A172 (cell line): Measurements from ENCODE around the gene CREB3L2. TPM values are rescaled to one million over a fixed set of nuclear protein-coding genes. Genes with fewer than 3 reads are reported as not detected.
"Not testable (repeated sequence)": the region's sequence is repeated elsewhere in the genome, so short reads cannot be mapped to it uniquely, and the experiment has no call there.

ENCODE experiments used
- DNase-seq: peaks from one replicate; pipeline ENCODE4 v3.0.0-alpha.2; 2015; ENCODE audit warnings: low spot score
- total RNA-seq: library from RNA; depleted of rRNA; stranded (reverse); fragments of >200 nt; shearing (Covaris generic); gene quantifications from 2 replicates; pipeline ENCODE4 v1.2.3, GENCODE V29; 2014

CREB3L2 gene
- total RNA-seq, 1 experiment from 2014 or later = 5.5 TPM

GRCh38 chr7:137987968-137988367, 13.9 kb downstream of the CREB3L2 start:
- DNase-seq = no peak

- no peak for DNase-seq
Measured at GRCh38 chr7:137987563-137987962, 14.3 kb downstream of the CREB3L2 start.

GRCh38 chr7:137987018-137987349, 14.9 kb downstream of the CREB3L2 start:
- no peak for DNase-seq

- DNase-seq = no peak
Measured at GRCh38 chr7:137986252-137987017, 15.5 kb downstream of the CREB3L2 start.

GRCh38 chr7:137985897-137986251, 16.0 kb downstream of the CREB3L2 start:
- no peak for DNase-seq

- no peak for DNase-seq
Measured at GRCh38 chr7:137985253-137985896, 16.5 kb downstream of the CREB3L2 start.

- DNase-seq = no peak
Measured at GRCh38 chr7:137984181-137985041, 17.5 kb downstream of the CREB3L2 start.

GRCh38 chr7:137983323-137984008, 18.4 kb downstream of the CREB3L2 start:
- no peak for DNase-seq

GRCh38 chr7:137982394-137982793, 19.5 kb downstream of the CREB3L2 start:
- not testable (repeated sequence) for DNase-seq

GRCh38 chr7:137981668-137982067, 20.2 kb downstream of the CREB3L2 start:
- no peak for DNase-seq

- no peak for DNase-seq
Measured at GRCh38 chr7:137981175-137981574, 20.7 kb downstream of the CREB3L2 start.

- DNase-seq = no peak
Measured at GRCh38 chr7:137980308-137980707, 21.6 kb downstream of the CREB3L2 start.

- peak; percentile 95 for DNase-seq
Measured at GRCh38 chr7:137978464-137979237, 23.2 kb downstream of the CREB3L2 start.

GRCh38 chr7:137977173-137977572, 24.7 kb downstream of the CREB3L2 start:
- DNase-seq = no peak

- DNase-seq = no peak
Measured at GRCh38 chr7:137976696-137977095, 25.2 kb downstream of the CREB3L2 start.

GRCh38 chr7:137976232-137976631, 25.7 kb downstream of the CREB3L2 start:
- no peak for DNase-seq

- DNase-seq = no peak
Measured at GRCh38 chr7:137975768-137976167, 26.1 kb downstream of the CREB3L2 start.

GRCh38 chr7:137975221-137975620, 26.7 kb downstream of the CREB3L2 start:
- DNase-seq = no peak

GRCh38 chr7:137974766-137975165, 27.1 kb downstream of the CREB3L2 start:
- DNase-seq = no peak

- DNase-seq = peak; percentile 70
Measured at GRCh38 chr7:137970253-137970975, 31.5 kb downstream of the CREB3L2 start.

GRCh38 chr7:137969828-137970227, 32.1 kb downstream of the CREB3L2 start:
- DNase-seq = no peak
